DND-41 (cell line): Measurements from ENCODE around the gene EVPLL.
"Not testable (repeated sequence)": the region's sequence is repeated elsewhere in the genome, so short reads cannot be mapped to it uniquely, and the experiment has no call there.

Source experiments
- ATAC-seq: fragments of 200-7000 bp; cut with Tn5 transposase; 3 replicates; pipeline ENCODE4 v1.9.1; 2021; ENCODE audit warnings: low read depth; ENCODE audit not compliant: insufficient read depth
- DNase-seq: peaks from one replicate; pipeline ENCODE4 v3.0.0-alpha.2; 2020
- H2AFZ ChIP-seq: 2 replicates; pipeline ENCODE4 v1.6.0; 2012; ENCODE audit warnings: low read depth, low read length
- H3K27ac ChIP-seq: 2 replicates; pipeline ENCODE4 v1.5.1; 2012; ENCODE audit warnings: low read length, inconsistent platforms
- H3K27me3 ChIP-seq: fragments of 200-600 bp; sonication (generic); 2 replicates; pipeline ENCODE4 v1.6.0; 2012; ENCODE audit warnings: low read length, mild to moderate bottlenecking, inconsistent platforms; ENCODE audit not compliant: insufficient read depth, poor library complexity
- H3K36me3 ChIP-seq: 2 replicates; pipeline ENCODE4 v1.5.1; 2012; ENCODE audit warnings: low read length, inconsistent platforms; ENCODE audit not compliant: insufficient read depth
- H3K4me1 ChIP-seq: 2 replicates; pipeline ENCODE4 v1.5.1; 2012; ENCODE audit warnings: mild to moderate bottlenecking, low read length; ENCODE audit not compliant: insufficient read depth
- H3K4me2 ChIP-seq: 2 replicates; pipeline ENCODE4 v1.6.0; 2012; ENCODE audit warnings: mild to moderate bottlenecking, moderate library complexity, low read length, inconsistent platforms; ENCODE audit not compliant: insufficient read depth
- H3K4me3 ChIP-seq, 2 experiments: fragments of 200-600 bp in 1 of 2; shearing (Covaris generic) in 1 of 2; 2 replicates each; pipeline ENCODE4 v1.5.1; 2012 to 2016; ENCODE audit warnings: inconsistent platforms in 2 of 2, low read length in 2 of 2, mild to moderate bottlenecking in 2 of 2, low read depth in 1 of 2, moderate library complexity in 1 of 2
- H3K79me2 ChIP-seq: 2 replicates; pipeline ENCODE4 v1.6.0; 2012; ENCODE audit warnings: low read length, inconsistent platforms; ENCODE audit not compliant: insufficient read depth
- H3K9ac ChIP-seq: 2 replicates; pipeline ENCODE4 v1.6.0; 2012; ENCODE audit warnings: low read depth, mild to moderate bottlenecking, inconsistent platforms, low read length, moderate library complexity
- H3K9me3 ChIP-seq: 2 replicates; pipeline ENCODE4 v1.5.1; 2012; ENCODE audit warnings: low read length, moderate library complexity, mild to moderate bottlenecking, inconsistent platforms; ENCODE audit not compliant: insufficient read depth, severe bottlenecking
- H4K20me1 ChIP-seq: 2 replicates; pipeline ENCODE4 v1.6.0; 2012; ENCODE audit warnings: low read length; ENCODE audit not compliant: insufficient read depth
- CTCF ChIP-seq: IDR thresholded peaks from 2 replicates; pipeline ENCODE4 v1.5.1; 2012; ENCODE audit warnings: borderline replicate concordance, low read length, moderate library complexity, mild to moderate bottlenecking; ENCODE audit not compliant: poor library complexity, severe bottlenecking; ENCODE audit errors: extremely low read depth
- EZH2 ChIP-seq: IDR thresholded peaks from 3 replicates; pipeline ENCODE4 v1.6.1; 2012; ENCODE audit warnings: borderline replicate concordance, low read depth, mild to moderate bottlenecking, moderate library complexity, low read length, inconsistent platforms; ENCODE audit not compliant: severe bottlenecking

EVPLL gene

GRCh38 chr17:18332909-18333489 lies 44.6 kb upstream of the EVPLL start:
- peaks cover 76% of the 10 kb centered on the region for H3K36me3 ChIP-seq
- no peaks in the 10 kb centered on the region for H3K4me1 ChIP-seq
- no peak overlapping the region for H3K27ac ChIP-seq
- TF ChIP-seq CTCF = no peak
- TF ChIP-seq EZH2 = no peak
- H3K9me3 ChIP-seq = no peaks in the 10 kb centered on the region
- H3K4me2 ChIP-seq = no peak overlapping the region
- H2AFZ ChIP-seq = no peak overlapping the region
- no peak overlapping the region for H3K9ac ChIP-seq
- no peaks in the 10 kb centered on the region for H3K27me3 ChIP-seq
- no peaks in the 10 kb centered on the region for H3K79me2 ChIP-seq
- ATAC-seq = no peak
- no peak for DNase-seq
- H4K20me1 ChIP-seq = peaks cover 4% of the 10 kb centered on the region; the same call in 1 of the 2 replicates
- H3K4me3 ChIP-seq = no peak overlapping the region

- DNase-seq, H3K4me2 ChIP-seq, H3K4me1 ChIP-seq, ATAC-seq, H3K27ac ChIP-seq, H2AFZ ChIP-seq, H3K9ac ChIP-seq, H3K9me3 ChIP-seq, H3K4me3 ChIP-seq, H4K20me1 ChIP-seq, H3K79me2 ChIP-seq, H3K27me3 ChIP-seq: not testable (repeated sequence)
- peaks cover 63% of the 10 kb centered on the region for H3K36me3 ChIP-seq
Observed at GRCh38 chr17:18338158-18338557, 39.4 kb upstream of the EVPLL start.

- Histone ChIP-seq H3K27ac (no peak overlapping the region), H2AFZ (no peak overlapping the region), H3K4me3 (no peak overlapping the region), H3K27me3 (no peaks in the 10 kb centered on the region), H3K9me3 (no peaks in the 10 kb centered on the region), H3K4me1 (no peaks in the 10 kb centered on the region), H3K9ac (no peak overlapping the region), H3K79me2 (no peaks in the 10 kb centered on the region), H3K36me3 (peaks cover 68% of the 10 kb centered on the region), H3K4me2 (no peak overlapping the region), H4K20me1 (no peaks in the 10 kb centered on the region)
- TF ChIP-seq CTCF = no peak
- DNase-seq (no peak), ATAC-seq (no peak)
Observed at GRCh38 chr17:18339933-18340332, 37.6 kb upstream of the EVPLL start.

GRCh38 chr17:18344021-18344420 lies 33.6 kb upstream of the EVPLL start:
- Histone ChIP-seq H3K4me1 (no peaks in the 10 kb centered on the region), H3K4me3 (no peak overlapping the region), H3K27ac (no peak overlapping the region), H4K20me1 (no peaks in the 10 kb centered on the region), H3K9ac (no peak overlapping the region), H2AFZ (no peak overlapping the region), H3K36me3 (peaks cover 85% of the 10 kb centered on the region), H3K79me2 (no peaks in the 10 kb centered on the region), H3K9me3 (no peaks in the 10 kb centered on the region), H3K4me2 (no peak overlapping the region), H3K27me3 (no peaks in the 10 kb centered on the region)
- TF ChIP-seq EZH2 (no peak), CTCF (no peak)
- DNase-seq (no peak), ATAC-seq (no peak)
